Activated CD4-positive, alpha-beta T cell treated with anti-CD3 and anti-CD28 coated beads, Interleukin-2, amount 10 ng/mL, durations not matched to agents 7 days and 5 days (primary cell): ENCODE data around the gene ABCC1. TPM values are rescaled to one million over a fixed set of nuclear protein-coding genes. Genes with fewer than 3 reads are reported as not detected.

Experiments used
- CTCF ChIA-PET: fragments of 350-600 bp; sonication (Branson Sonifier 250); formaldehyde crosslinking; loops from one replicate; lab custom pipeline; 2021; ENCODE audit warnings: antibody characterized with exemption; lab: Charles Lee
- POLR2A ChIA-PET: fragments of 350-600 bp; sonication (Branson Sonifier 250); formaldehyde crosslinking; loops from one replicate; lab custom pipeline; 2021; ENCODE audit warnings: antibody characterized with exemption; lab: Charles Lee
- DNase-seq: peaks from one replicate; pipeline ENCODE4 v3.0.0-alpha.2; 2020
- H3K27ac Mint-ChIP-seq: one replicate; pipeline ENCODE4 v1.8.0; 2021; ENCODE audit warnings: mild to moderate bottlenecking, moderate library complexity, mixed read lengths
- H3K27me3 Mint-ChIP-seq: one replicate; pipeline ENCODE4 v1.8.0; 2021; ENCODE audit warnings: mixed read lengths
- H3K36me3 Mint-ChIP-seq: one replicate; pipeline ENCODE4 v1.8.0; 2021; ENCODE audit warnings: low read depth, mixed read lengths
- H3K4me1 Mint-ChIP-seq: one replicate; pipeline ENCODE4 v1.8.0; 2021; ENCODE audit warnings: mixed read lengths
- H3K4me3 Mint-ChIP-seq: one replicate; pipeline ENCODE4 v1.8.0; 2021; ENCODE audit warnings: mild to moderate bottlenecking, moderate library complexity, mixed read lengths
- H3K9me3 Mint-ChIP-seq: one replicate; pipeline ENCODE4 v1.8.0; 2021; ENCODE audit warnings: mixed read lengths
- total RNA-seq, 2 experiments: library from RNA; stranded (reverse); gene quantifications; one replicate each; pipeline ENCODE4 v1.2.3, GENCODE V29; 2021

The ABCC1 gene
- total RNA-seq, 2 experiments from 2014 or later, result 51.7 to 55.2 TPM

DNA sequence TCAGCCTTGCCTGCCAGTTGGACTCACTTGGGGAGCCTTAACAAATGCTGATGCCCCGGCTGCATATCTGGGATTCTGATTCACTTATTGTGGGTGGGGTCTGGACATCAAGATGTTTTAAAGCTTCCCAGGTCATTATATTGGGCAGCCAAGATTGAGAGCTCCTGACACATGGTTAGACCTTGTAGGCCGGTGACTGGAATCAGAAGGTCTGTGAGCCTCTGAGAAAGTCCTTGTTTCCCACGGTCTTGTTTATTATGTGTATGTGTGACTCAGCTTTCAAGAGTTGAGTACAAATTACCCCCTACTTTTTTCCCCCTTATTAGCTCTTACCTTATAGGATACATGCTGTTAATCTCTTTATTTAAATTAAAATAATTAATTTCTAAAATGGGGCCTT is 103.5 kb downstream of the ABCC1 start:
- Mint-ChIP-seq H3K36me3 (peaks cover 52% of the 10 kb centered on the region), H3K27me3 (no peaks in the 10 kb centered on the region), H3K9me3 (no peaks in the 10 kb centered on the region), H3K27ac (no peak overlapping the region), H3K4me1 (no peaks in the 10 kb centered on the region), H3K4me3 (no peak overlapping the region)
- DNase-seq, result no peak
- CTCF ChIA-PET, result interaction anchor here (1.0 to 1.5 kb wide), 2 partner anchors 9 to 15 kb away, joined by 3 read pairs; no protein-coding TSS in a partner anchor
- POLR2A ChIA-PET, result interaction anchor here (0.5 kb wide), 1 partner anchor 164 kb away, joined by 3 read pairs; the partner anchor contains the start of gene CEP20

DNA sequence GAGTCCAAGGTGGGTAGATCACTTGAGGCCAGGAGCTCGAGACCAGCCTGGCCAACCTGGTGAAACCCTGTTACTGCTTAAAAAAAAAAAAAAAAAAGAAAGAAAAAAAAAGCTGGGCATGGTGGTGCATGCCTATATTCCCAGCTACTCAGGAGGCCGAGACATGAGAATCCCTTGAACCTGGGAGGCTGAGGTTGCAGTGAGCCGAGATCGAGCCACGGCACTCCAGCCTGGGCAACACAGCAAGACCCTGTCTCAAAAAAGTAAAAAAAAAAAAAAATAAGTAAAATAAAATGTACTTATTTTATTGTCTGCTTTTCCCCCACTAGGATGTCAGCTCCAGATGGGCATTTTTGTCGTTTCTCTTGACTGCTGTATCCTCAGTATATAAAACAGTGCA is 107.7 kb downstream of the ABCC1 start:
- H3K36me3 Mint-ChIP-seq, result peaks cover 40% of the 10 kb centered on the region
- no peak for DNase-seq
- CTCF ChIA-PET, result interaction anchor here (0.6 kb wide), 2 partner anchors 34 to 65 kb away, joined by 3 read pairs; no protein-coding TSS in a partner anchor
- H3K27me3 Mint-ChIP-seq, result no peaks in the 10 kb centered on the region
- POLR2A ChIA-PET, result no interaction called here
- peaks cover 22% of the 10 kb centered on the region for H3K4me1 Mint-ChIP-seq
- no peak overlapping the region for H3K4me3 Mint-ChIP-seq
- H3K27ac Mint-ChIP-seq, result no peak overlapping the region
- no peaks in the 10 kb centered on the region for H3K9me3 Mint-ChIP-seq

GRCh38 chr16:16059160-16059559 is 109.7 kb downstream of the ABCC1 start:
- POLR2A ChIA-PET, result no interaction called here
- Mint-ChIP-seq H3K36me3 (peaks cover 43% of the 10 kb centered on the region), H3K4me3 (no peak overlapping the region)

DNA sequence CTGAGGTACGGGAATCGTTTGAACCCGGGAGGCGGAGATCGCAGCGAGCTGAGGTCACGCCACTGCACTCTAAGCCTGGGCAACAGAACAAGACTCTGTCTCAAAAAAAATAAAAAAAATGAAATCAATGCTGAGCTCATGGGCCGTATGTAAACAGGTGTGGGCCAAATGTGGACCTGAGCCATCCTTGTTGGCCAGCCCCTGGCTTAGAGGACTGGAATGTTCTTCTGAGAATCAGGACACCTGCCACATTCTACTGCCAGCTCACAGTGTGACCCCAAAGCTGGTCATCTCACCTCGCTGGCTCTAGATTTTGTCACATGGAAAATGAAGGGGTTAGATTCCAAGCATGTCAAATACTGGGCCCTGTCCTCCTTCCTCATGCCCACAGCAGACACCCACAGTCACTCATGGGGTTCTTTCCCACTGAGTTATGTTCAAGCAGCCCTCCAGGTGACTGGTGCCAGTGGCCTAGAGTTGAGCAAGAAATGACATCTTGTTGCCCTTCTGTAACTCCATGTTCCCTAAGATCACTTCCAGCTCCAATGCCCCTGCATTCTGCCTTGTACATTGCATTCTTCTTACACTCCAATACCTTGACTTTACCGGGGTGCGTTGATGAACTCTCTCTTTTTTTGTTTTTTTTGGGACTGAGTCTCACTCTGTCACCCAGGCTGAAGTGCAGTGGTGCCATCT is 110.6 kb downstream of the ABCC1 start:
- H3K4me1 Mint-ChIP-seq, result peaks cover 36% of the 10 kb centered on the region
- no peak for DNase-seq
- no peak overlapping the region for H3K4me3 Mint-ChIP-seq
- H3K9me3 Mint-ChIP-seq, result no peaks in the 10 kb centered on the region
- no peaks in the 10 kb centered on the region for H3K27me3 Mint-ChIP-seq
- H3K27ac Mint-ChIP-seq, result peak overlapping the region; percentile 13
- ChIA-PET CTCF (interaction anchor here (0.6 to 1.3 kb wide), 3 partner anchors 26 to 303 kb away, joined by 3 to 7 read pairs (median 4); no protein-coding TSS in a partner anchor), POLR2A (no interaction called here)
- peaks cover 47% of the 10 kb centered on the region for H3K36me3 Mint-ChIP-seq

More at GRCh38 chr16:16059160-16059559, 109.7 kb downstream of the ABCC1 start:
- Mint-ChIP-seq H3K4me1 (peaks cover 34% of the 10 kb centered on the region), H3K9me3 (no peaks in the 10 kb centered on the region), H3K27ac (no peak overlapping the region), H3K27me3 (no peaks in the 10 kb centered on the region)
- CTCF ChIA-PET, result no interaction called here
- no peak for DNase-seq

- H3K36me3 Mint-ChIP-seq, result peaks cover 45% of the 10 kb centered on the region
- no peak overlapping the region for H3K4me3 Mint-ChIP-seq
- peak; percentile 61 for DNase-seq
- H3K4me1 Mint-ChIP-seq, result peaks cover 36% of the 10 kb centered on the region
- ChIA-PET CTCF (interaction anchor here (0.7 to 1.5 kb wide), 4 partner anchors 9 to 15 kb away, joined by 3 read pairs; no protein-coding TSS in a partner anchor), POLR2A (interaction anchor here (0.6 kb wide), 1 partner anchor 298 kb away, joined by 3 read pairs; no protein-coding TSS in a partner anchor)
- H3K27ac Mint-ChIP-seq, result peak overlapping the region; percentile 72
- no peaks in the 10 kb centered on the region for H3K27me3 Mint-ChIP-seq
- H3K9me3 Mint-ChIP-seq, result no peaks in the 10 kb centered on the region
Measured at GRCh38 chr16:16062023-16062937, 112.9 kb downstream of the ABCC1 start.

DNA sequence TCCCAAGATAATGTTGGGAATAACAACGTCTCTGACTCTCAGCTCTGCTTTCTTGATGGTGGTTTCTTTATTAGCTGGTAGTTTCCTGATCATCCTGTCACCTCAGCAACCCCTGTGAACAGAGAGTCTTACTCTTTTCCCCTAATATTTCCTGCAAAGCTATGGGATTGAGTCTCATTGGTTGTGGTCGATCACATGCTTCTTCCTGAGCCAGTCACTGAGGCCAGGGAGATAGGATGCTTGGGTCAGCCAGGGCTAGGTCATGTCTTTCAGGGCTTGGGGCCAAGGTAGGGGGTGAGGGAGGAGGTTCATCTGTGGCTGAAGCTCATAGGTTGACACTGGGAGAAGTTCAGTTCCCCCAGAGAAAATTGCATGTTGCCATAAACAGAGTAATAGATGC is 114.3 kb downstream of the ABCC1 start:
- CTCF ChIA-PET, result interaction anchor here (0.6 to 0.7 kb wide), 2 partner anchors 45 to 137 kb away, joined by 3 read pairs; no protein-coding TSS in a partner anchor
- peaks cover 34% of the 10 kb centered on the region for H3K4me1 Mint-ChIP-seq
- H3K27ac Mint-ChIP-seq, result no peak overlapping the region

GRCh38 chr16:16064874-16065384 is 115.5 kb downstream of the ABCC1 start:
- Mint-ChIP-seq H3K4me3 (no peak overlapping the region), H3K4me1 (peaks cover 34% of the 10 kb centered on the region), H3K27ac (peak overlapping the region; percentile 6), H3K36me3 (peaks cover 42% of the 10 kb centered on the region), H3K9me3 (no peaks in the 10 kb centered on the region), H3K27me3 (no peaks in the 10 kb centered on the region)
- ChIA-PET POLR2A (no interaction called here), CTCF (no interaction called here)
- no peak for DNase-seq

More for the DNA sequence above, 114.3 kb downstream of the ABCC1 start:
- POLR2A ChIA-PET, result no interaction called here
- H3K27me3 Mint-ChIP-seq, result no peaks in the 10 kb centered on the region
- no peak overlapping the region for H3K4me3 Mint-ChIP-seq
- peaks cover 44% of the 10 kb centered on the region for H3K36me3 Mint-ChIP-seq
- DNase-seq, result no peak
- H3K9me3 Mint-ChIP-seq, result no peaks in the 10 kb centered on the region

- ChIA-PET CTCF (no interaction called here), POLR2A (no interaction called here)
- no peak for DNase-seq
- H3K27ac Mint-ChIP-seq, result no peak overlapping the region
- no peaks in the 10 kb centered on the region for H3K9me3 Mint-ChIP-seq
- H3K4me3 Mint-ChIP-seq, result no peak overlapping the region
- H3K36me3 Mint-ChIP-seq, result peaks cover 42% of the 10 kb centered on the region
- peaks cover 14% of the 10 kb centered on the region for H3K4me1 Mint-ChIP-seq
- H3K27me3 Mint-ChIP-seq, result no peaks in the 10 kb centered on the region
Measured at GRCh38 chr16:16067127-16067526, 117.7 kb downstream of the ABCC1 start.

- ChIA-PET POLR2A (no interaction called here), CTCF (interaction anchor here (1.5 to 1.6 kb wide), 2 partner anchors 12 to 15 kb away, joined by 3 to 4 read pairs; no protein-coding TSS in a partner anchor)
Measured at GRCh38 chr16:16071631-16072244, 122.3 kb downstream of the ABCC1 start.

GRCh38 chr16:16073001-16073545 is 123.7 kb downstream of the ABCC1 start:
- H3K27me3 Mint-ChIP-seq, result no peaks in the 10 kb centered on the region
- H3K36me3 Mint-ChIP-seq, result peaks cover 39% of the 10 kb centered on the region
- CTCF ChIA-PET, result interaction anchor here (1.5 to 1.6 kb wide), 2 partner anchors 11 to 13 kb away, joined by 3 to 4 read pairs; no protein-coding TSS in a partner anchor
- H3K27ac Mint-ChIP-seq, result no peak overlapping the region
- no peak overlapping the region for H3K4me3 Mint-ChIP-seq
- POLR2A ChIA-PET, result no interaction called here
- no peaks in the 10 kb centered on the region for H3K9me3 Mint-ChIP-seq
- DNase-seq, result no peak
- H3K4me1 Mint-ChIP-seq, result peaks cover 13% of the 10 kb centered on the region

More at GRCh38 chr16:16071631-16072244, 122.3 kb downstream of the ABCC1 start:
- Mint-ChIP-seq H3K27me3 (no peaks in the 10 kb centered on the region), H3K36me3 (peaks cover 34% of the 10 kb centered on the region), H3K27ac (no peak overlapping the region), H3K4me3 (no peak overlapping the region), H3K4me1 (peaks cover 13% of the 10 kb centered on the region), H3K9me3 (no peaks in the 10 kb centered on the region)
- no peak for DNase-seq

GRCh38 chr16:16073891-16074881 is 124.8 kb downstream of the ABCC1 start:
- no peaks in the 10 kb centered on the region for H3K9me3 Mint-ChIP-seq
- ChIA-PET POLR2A (no interaction called here), CTCF (no interaction called here)
- H3K4me3 Mint-ChIP-seq, result no peak overlapping the region
- H3K4me1 Mint-ChIP-seq, result peaks cover 13% of the 10 kb centered on the region
- no peak for DNase-seq
- peak overlapping the region; percentile 69 for H3K27ac Mint-ChIP-seq
- H3K36me3 Mint-ChIP-seq, result peaks cover 36% of the 10 kb centered on the region
- H3K27me3 Mint-ChIP-seq, result no peaks in the 10 kb centered on the region
